GM12891 (cell line): Measurements from ENCODE around the gene SETBP1.

ENCODE experiments used
- PAX5 ChIP-seq: IDR thresholded peaks from 2 replicates; pipeline ENCODE4 v1.6.1; 2011; ENCODE audit warnings: low read length, moderate library complexity, mild to moderate bottlenecking; ENCODE audit not compliant: insufficient read depth, severe bottlenecking
- POLR2A ChIP-seq: IDR thresholded peaks from 2 replicates; pipeline ENCODE4 v1.6.1; 2011; ENCODE audit warnings: low read depth, low read length, control low read depth
- POLR2AphosphoS5 ChIP-seq: IDR thresholded peaks from 2 replicates; pipeline ENCODE4 v1.6.1; 2011; ENCODE audit warnings: low read depth, low read length, control low read depth
- SPI1 ChIP-seq: IDR thresholded peaks from 2 replicates; pipeline ENCODE4 v1.6.1; 2011; ENCODE audit warnings: low read depth, low read length, control low read depth
- TAF1 ChIP-seq: IDR thresholded peaks from 2 replicates; pipeline ENCODE4 v1.6.1; 2011; ENCODE audit warnings: low read depth, low read length, control low read depth

GRCh38 chr18:44693030-44693784 is 12.5 kb downstream of the SETBP1 start:
- TF ChIP-seq POLR2A = no peak
- no peak for TF ChIP-seq POLR2AphosphoS5
- no peak for TF ChIP-seq TAF1
- TF ChIP-seq SPI1 = no peak
- no peak for TF ChIP-seq PAX5
